BLaER1 treated with 17β-estradiol and CSF1 and Interleukin-3, amounts not matched to agents 10 nM and 100 nM (cell line): ENCODE results near the gene HNF4A.
A peak's percentile ranks its signal among the peaks of the same experiment; 100 is the strongest.

Experiments
- H3K27ac ChIP-seq, 11 experiments: shearing (Covaris generic); formaldehyde crosslinking; 2 replicates each; pipeline ENCODE4 v1.8.1; 2022
- H3K27me3 ChIP-seq, 11 experiments: shearing (Covaris generic); formaldehyde crosslinking; 2 replicates each; pipeline ENCODE4 v1.8.1; 2022
- H3K36me3 ChIP-seq, 11 experiments: shearing (Covaris generic); formaldehyde crosslinking; 2 replicates each; pipeline ENCODE4 v1.8.1; 2022
- H3K4me1 ChIP-seq, 10 experiments: shearing (Covaris generic); formaldehyde crosslinking; 2 replicates each; pipeline ENCODE4 v1.8.1; 2022
- H3K4me2 ChIP-seq, 11 experiments: shearing (Covaris generic); formaldehyde crosslinking; 2 replicates each; pipeline ENCODE4 v1.8.1; 2022
- H3K4me3 ChIP-seq, 10 experiments: shearing (Covaris generic); formaldehyde crosslinking; 2 replicates each; pipeline ENCODE4 v1.8.1; 2022
- H3K9ac ChIP-seq, 11 experiments: shearing (Covaris generic); formaldehyde crosslinking; 2 replicates each; pipeline ENCODE4 v1.8.1; 2022
- H3K9me3 ChIP-seq, 11 experiments: shearing (Covaris generic); formaldehyde crosslinking; replicated peaks in 1 of 11; 2 replicates each; pipeline ENCODE4 v1.8.1; 2022
- H4K20me1 ChIP-seq, 11 experiments: shearing (Covaris generic); formaldehyde crosslinking; 2 replicates each; pipeline ENCODE4 v1.8.1; 2022
- Cebpa-rat ChIP-seq, 11 experiments: shearing (Covaris generic); IDR thresholded peaks; 2 replicates each; pipeline ENCODE4 v1.8.1; 2022

The HNF4A gene

GRCh38 chr20:44355498-44356352 lies at the start of gene HNF4A:
TSS of gene HNF4A (plus strand) at chr20:44355699. CDS start at chr20:44355805, 106 bp downstream.
- H3K9ac ChIP-seq: no peak within 1 kb of the TSS
- H3K4me1 ChIP-seq: no peaks in the 10 kb centered on the region
- no peaks in the 10 kb centered on the region for H3K27me3 ChIP-seq
- no peaks in the 10 kb centered on the region for H4K20me1 ChIP-seq
- H3K36me3 ChIP-seq: no peaks in the 10 kb centered on the region
- TF ChIP-seq Cebpa-rat (IDR thresholded peaks at IDR 0.05): no peak
- no peak within 1 kb of the TSS for H3K27ac ChIP-seq
- H3K4me2 ChIP-seq: no peak within 1 kb of the TSS
- H3K4me3 ChIP-seq: no peak within 1 kb of the TSS
- no peaks in the 10 kb centered on the region for H3K9me3 ChIP-seq

- Histone ChIP-seq H3K4me1 (peaks cover 12 to 15% (median 13%) of the 10 kb centered on the region in 10 experiments; a peak in 19 of 20 replicates), H3K27ac (no peak overlapping the region), H3K9me3 (no peaks in the 10 kb centered on the region), H3K9ac (no peak overlapping the region), H3K4me2 (no peak overlapping the region), H3K4me3 (no peak overlapping the region), H3K27me3 (no peaks in the 10 kb centered on the region), H3K36me3 (peaks cover 0 to 25% (median 11%) of the 10 kb centered on the region in 11 experiments; a peak in 14 of 22 replicates), H4K20me1 (peaks cover 0 to 25% (median 2%) of the 10 kb centered on the region in 11 experiments; a peak in 6 of 22 replicates)
- TF ChIP-seq Cebpa-rat (IDR thresholded peaks at IDR 0.05): no peak
Observed at GRCh38 chr20:44306927-44307326, 48.6 kb upstream of the HNF4A start.

DNA sequence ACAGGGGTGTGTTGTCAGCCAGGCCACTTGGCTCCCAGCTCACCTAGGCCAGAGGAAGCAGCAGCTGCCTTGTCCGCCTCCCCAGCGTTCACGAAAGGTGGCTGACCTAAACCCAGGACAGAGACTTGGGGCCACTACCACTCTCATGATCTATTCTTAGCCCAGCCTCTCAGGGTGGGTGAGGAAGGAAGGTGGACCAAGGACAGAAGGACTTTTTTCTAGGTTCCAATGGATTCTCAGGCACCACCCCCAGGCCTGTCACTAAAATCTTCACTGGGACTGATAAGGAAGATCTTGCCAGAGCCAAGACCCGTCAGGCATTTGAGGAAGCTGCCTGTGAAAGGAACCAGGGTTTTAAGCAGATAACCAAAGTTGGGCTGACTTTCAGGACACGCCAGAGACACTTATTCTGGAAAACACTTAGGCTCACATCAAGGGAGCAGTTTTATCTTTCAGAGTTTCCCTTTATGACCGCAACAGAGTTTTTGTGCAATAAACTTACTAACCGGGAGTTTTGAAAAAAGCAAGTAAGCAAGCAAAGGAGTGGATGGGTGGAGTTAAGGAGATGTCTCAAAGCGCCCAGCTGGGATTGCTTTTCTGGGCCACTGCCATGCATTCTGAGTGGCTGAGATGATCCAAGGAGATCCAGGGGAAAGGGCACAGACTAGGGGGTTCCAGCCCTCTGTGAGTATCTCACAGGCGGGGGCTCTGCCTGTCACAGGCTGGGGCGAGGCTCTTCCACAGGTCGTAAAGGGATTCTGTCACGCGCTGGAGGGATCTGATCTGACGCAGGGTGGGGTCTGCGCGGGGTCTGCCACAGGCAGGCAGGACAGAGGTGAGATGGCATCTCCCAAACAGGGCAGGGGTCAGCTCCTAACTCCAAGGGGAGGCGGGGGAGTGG lies 45.5 kb upstream of the HNF4A start:
- peaks cover 0 to 22% (median 0%) of the 10 kb centered on the region in 11 experiments; a peak in 2 of 22 replicates for H4K20me1 ChIP-seq
- no peaks in the 10 kb centered on the region for H3K9me3 ChIP-seq
- H3K9ac ChIP-seq: peak overlapping the region; percentile 74 to 89 (median 84)
- H3K27ac ChIP-seq: peak overlapping the region in 10 of 11 experiments; percentile 54 to 79 (median 72); a peak in 20 of 22 replicates
- no peak for TF ChIP-seq Cebpa-rat (IDR thresholded peaks at IDR 0.05)
- H3K4me2 ChIP-seq: peak overlapping the region; percentile 96 to 100 (median 98)
- H3K4me3 ChIP-seq: peak overlapping the region; percentile 73 to 89 (median 88)
- H3K27me3 ChIP-seq: no peaks in the 10 kb centered on the region
- peaks cover 12 to 17% (median 13%) of the 10 kb centered on the region in 10 experiments; a peak in 19 of 20 replicates for H3K4me1 ChIP-seq
- peaks cover 0 to 15% (median 8%) of the 10 kb centered on the region in 11 experiments; a peak in 13 of 22 replicates for H3K36me3 ChIP-seq

DNA sequence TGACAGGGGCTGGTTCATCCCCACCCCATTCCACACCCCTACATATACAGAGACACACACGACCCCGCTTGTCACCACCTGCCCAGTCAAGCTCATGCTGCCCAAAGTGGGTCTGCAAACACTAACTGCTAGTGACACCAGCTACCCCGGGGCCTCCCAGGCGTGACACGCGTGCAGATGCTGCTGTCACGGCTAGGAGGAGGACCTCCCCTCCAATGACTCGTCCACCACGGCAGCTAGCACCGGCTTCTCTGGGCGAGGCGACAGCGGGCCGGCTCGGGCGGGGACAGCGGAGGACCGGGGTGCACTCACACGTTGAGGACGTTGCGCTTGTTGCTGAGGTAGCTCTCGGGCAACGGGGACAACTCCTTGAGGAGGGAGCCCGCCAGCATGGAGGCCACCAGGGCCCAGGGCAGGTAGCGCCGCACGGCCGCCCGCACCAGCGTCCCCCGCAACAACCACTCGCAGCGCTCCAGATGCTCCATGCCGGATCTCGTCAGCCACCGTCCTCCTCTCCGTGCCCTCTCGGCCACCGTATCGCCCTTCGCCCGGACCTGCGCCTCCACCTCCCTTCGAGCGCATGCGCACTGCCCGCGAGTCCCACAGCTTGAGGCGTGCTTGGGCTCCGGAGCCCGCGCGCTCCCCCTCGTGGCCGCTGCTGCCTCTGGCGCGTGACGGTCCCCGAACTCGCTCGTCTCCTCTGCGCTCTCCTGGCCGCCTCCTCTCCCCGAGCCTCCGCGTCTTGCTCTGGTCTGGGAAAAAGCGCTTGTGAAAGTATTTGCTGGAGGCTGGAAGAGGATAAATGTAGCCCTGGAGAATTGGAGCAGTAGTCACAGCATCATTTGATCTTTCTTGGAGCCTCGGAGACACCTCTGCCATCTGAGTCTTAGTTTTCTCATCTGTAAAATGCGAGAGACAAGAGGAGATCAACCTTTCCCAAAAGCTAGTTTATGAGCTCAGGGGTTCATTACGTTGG lies 44.5 kb upstream of the HNF4A start, which contains the start of gene FITM2:
Gene FITM2, minus strand, starts transcription at position 539 of the 976 bp plus-strand sequence. Its CDS starts 54 bp downstream, at position 485.
- Histone ChIP-seq H3K36me3 (peaks cover 0 to 13% (median 8%) of the 10 kb centered on the region in 11 experiments; a peak in 13 of 22 replicates), H3K4me3 (peak within 1 kb of the TSS; percentile 73 to 89 (median 88)), H3K27me3 (no peaks in the 10 kb centered on the region), H4K20me1 (peaks cover 0 to 22% (median 0%) of the 10 kb centered on the region in 11 experiments; a peak in 2 of 22 replicates), H3K27ac (peak within 1 kb of the TSS; percentile 31 to 79 (median 70); a peak in 21 of 22 replicates), H3K9ac (peak within 1 kb of the TSS; percentile 74 to 89 (median 84)), H3K4me1 (peaks cover 12 to 17% (median 13%) of the 10 kb centered on the region in 10 experiments; a peak in 19 of 20 replicates), H3K9me3 (no peaks in the 10 kb centered on the region), H3K4me2 (peak within 1 kb of the TSS; percentile 96 to 100 (median 98))
- no peak for TF ChIP-seq Cebpa-rat (IDR thresholded peaks at IDR 0.05)

GRCh38 chr20:44314870-44315269 lies 40.6 kb upstream of the HNF4A start:
- H3K4me2 ChIP-seq: no peak overlapping the region
- TF ChIP-seq Cebpa-rat (IDR thresholded peaks at IDR 0.05): no peak
- peaks cover 0 to 2% (median 0%) of the 10 kb centered on the region in 11 experiments; a peak in 2 of 22 replicates for H3K9me3 ChIP-seq
- H3K27me3 ChIP-seq: no peaks in the 10 kb centered on the region
- no peak overlapping the region for H3K9ac ChIP-seq
- peaks cover 0 to 6% (median 0%) of the 10 kb centered on the region in 11 experiments; a peak in 2 of 22 replicates for H4K20me1 ChIP-seq
- no peak overlapping the region for H3K27ac ChIP-seq
- no peaks in the 10 kb centered on the region for H3K36me3 ChIP-seq
- H3K4me1 ChIP-seq: peaks cover 6 to 11% (median 7%) of the 10 kb centered on the region in 10 experiments; a peak in 19 of 20 replicates
- no peak overlapping the region for H3K4me3 ChIP-seq

DNA sequence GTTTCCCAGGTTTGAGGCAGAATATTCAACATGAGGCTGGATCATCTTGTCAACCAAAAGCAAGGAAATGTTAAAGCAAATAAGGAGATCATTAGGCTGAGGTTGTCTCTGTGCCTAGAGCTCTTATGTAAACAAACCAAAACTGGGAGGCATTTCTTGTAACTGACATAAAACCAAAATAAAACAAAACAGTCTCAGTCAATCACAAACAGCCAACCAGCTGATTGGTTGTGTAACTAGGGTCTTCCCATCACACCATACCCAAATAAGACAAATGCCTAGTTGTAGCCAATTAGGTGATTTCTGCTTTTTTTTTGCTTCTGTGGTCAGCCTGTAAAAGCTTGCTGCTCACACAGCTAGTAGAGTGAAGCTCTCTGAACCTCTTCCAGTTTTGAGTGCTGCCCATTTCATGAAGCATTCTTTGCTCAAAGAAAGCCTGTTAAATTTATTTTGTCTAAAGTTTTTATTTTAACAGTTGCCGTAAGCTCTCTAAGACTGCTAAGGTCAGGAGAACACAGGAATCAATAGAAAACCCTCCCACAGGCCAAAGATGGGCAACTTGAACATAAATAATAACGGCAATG lies 35.6 kb upstream of the HNF4A start:
- H3K4me2 ChIP-seq: no peak overlapping the region
- no peak overlapping the region for H3K9ac ChIP-seq
- H4K20me1 ChIP-seq: no peaks in the 10 kb centered on the region
- no peak overlapping the region for H3K4me3 ChIP-seq
- H3K4me1 ChIP-seq: no peaks in the 10 kb centered on the region
- H3K27ac ChIP-seq: no peak overlapping the region
- peaks cover 0 to 8% (median 0%) of the 10 kb centered on the region in 11 experiments; a peak in 3 of 22 replicates for H3K9me3 ChIP-seq
- H3K27me3 ChIP-seq: no peaks in the 10 kb centered on the region
- TF ChIP-seq Cebpa-rat (IDR thresholded peaks at IDR 0.05): no peak
- H3K36me3 ChIP-seq: no peaks in the 10 kb centered on the region

GRCh38 chr20:44324343-44324742 lies 31.2 kb upstream of the HNF4A start:
- peaks cover 0 to 12% (median 8%) of the 10 kb centered on the region in 10 experiments; a peak in 7 of 20 replicates for H3K4me1 ChIP-seq
- H3K36me3 ChIP-seq: no peaks in the 10 kb centered on the region
- H3K4me3 ChIP-seq: no peak overlapping the region
- H3K27me3 ChIP-seq: no peaks in the 10 kb centered on the region
- TF ChIP-seq Cebpa-rat (IDR thresholded peaks at IDR 0.05): no peak
- H4K20me1 ChIP-seq: no peaks in the 10 kb centered on the region
- H3K4me2 ChIP-seq: no peak overlapping the region
- H3K9ac ChIP-seq: no peak overlapping the region
- no peak overlapping the region for H3K27ac ChIP-seq
- H3K9me3 ChIP-seq: peaks cover 0 to 8% (median 0%) of the 10 kb centered on the region in 11 experiments; a peak in 3 of 22 replicates
